RWPE1 (cell line): ENCODE data around the gene PLIN1.

Experiments used
- CTCF ChIA-PET: fragments of 350-600 bp; sonication (Branson Sonifier 250); formaldehyde crosslinking; extraction: SDS; loops from one replicate; lab custom pipeline; 2021; lab: Yijun Ruan, JAX
- POLR2A ChIA-PET: fragments of 400-600 bp; formaldehyde crosslinking; extraction: SDS; loops from one replicate; lab custom pipeline; 2020; ENCODE audit warnings: antibody characterized with exemption; ENCODE audit not compliant: low non-redundant PET; lab: Yijun Ruan, JAX
- DNase-seq: peaks from one replicate; pipeline ENCODE4 v3.0.0; 2012; ENCODE audit warnings: low spot score
- H3K27ac ChIP-seq: fragments of 450-650 bp; 2 replicates; pipeline ENCODE4 v1.5.1; 2017
- CTCF ChIP-seq: fragments of 450-650 bp; conservative IDR thresholded peaks from 2 replicates; pipeline ENCODE4 v1.5.1; 2017; ENCODE audit warnings: low read depth, mild to moderate bottlenecking

PLIN1 gene

GRCh38 chr15:89615135-89615534 is 64.0 kb downstream of the PLIN1 start:
- DNase-seq = no peak
- no peak overlapping the region for H3K27ac ChIP-seq
- TF ChIP-seq CTCF = no peak
- POLR2A ChIA-PET = no interaction called here
- CTCF ChIA-PET = no interaction called here
